ENCODE measurements around the gene BEX4. TPM values are rescaled to one million over a fixed set of nuclear protein-coding genes. Genes with fewer than 3 reads are reported as not detected.

The BEX4 gene
- 13.4 and 16.5 TPM in 2 replicates for total RNA-seq

GRCh38 chrX:103214870-103215424 lies at the start of gene BEX4:
TSS of gene BEX4 (plus strand) at chrX:103215108. CDS start at chrX:103216154, 1,046 bp downstream.

DNA sequence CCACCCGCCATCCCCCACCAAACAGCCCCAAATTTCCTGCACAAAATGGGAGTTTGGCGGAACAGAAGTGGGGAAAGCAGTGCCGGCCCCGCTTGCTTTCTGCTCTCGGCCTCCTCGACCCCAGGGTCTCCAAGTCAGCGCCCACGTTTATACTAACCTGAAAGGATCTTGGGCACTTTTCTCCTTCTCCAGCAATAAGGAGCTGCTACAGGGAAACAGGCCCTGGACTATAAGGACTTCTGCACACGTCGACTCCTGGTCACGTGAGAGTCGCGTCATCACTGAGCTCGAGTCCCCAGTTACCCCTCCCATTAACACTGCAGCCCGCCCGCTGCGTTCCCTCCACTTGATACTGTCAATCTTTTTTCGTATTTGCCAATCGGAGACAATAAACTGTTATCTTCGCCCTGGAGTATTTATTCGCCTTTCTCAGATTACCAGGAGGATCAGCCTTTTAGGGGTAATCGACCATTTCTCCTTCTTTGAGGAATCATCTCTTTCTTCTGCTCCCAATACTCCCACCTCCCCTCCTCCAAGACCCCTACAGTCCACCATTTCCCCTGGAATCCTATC lies 40.1 kb downstream of the BEX4 start, which contains the start of gene TCEAL8:
TSS of gene TCEAL8 (minus strand) at position 235 of the 573 bp plus-strand sequence. CDS start 1,176 bp downstream, outside the sequence.

Other genes with a start within 250 kb of the BEX4 start
- gene BEX1, start 150.9 kb upstream of the BEX4 start, total RNA-seq, result 0.45 and 1.4 TPM in 2 replicates
- gene NXF3, start 122.0 kb upstream of the BEX4 start, total RNA-seq, result not detected in 2 replicates
- gene TCEAL8, start 40.0 kb downstream of the BEX4 start, total RNA-seq, result 72.7 and 79.3 TPM in 2 replicates
- gene TCEAL5, start 61.6 kb downstream of the BEX4 start, total RNA-seq, result not detected in 2 replicates
- 0.27 and 0.38 TPM in 2 replicates for gene BEX2, start 95.9 kb downstream of the BEX4 start, total RNA-seq
- gene TCEAL7, start 115.1 kb downstream of the BEX4 start, total RNA-seq, result 0.72 and 12.8 TPM in 2 replicates
- 101 and 107 TPM in 2 replicates for gene TCEAL9, start 141.4 kb downstream of the BEX4 start, total RNA-seq
- 301 and 319 TPM in 2 replicates for gene BEX3, start 161.4 kb downstream of the BEX4 start, total RNA-seq